Measurements from ENCODE around the gene CD2.

GRCh38 chr1:116806245-116806644 is 52.0 kb downstream of the CD2 start:
- TF ChIP-seq CTCF (conservative IDR thresholded peaks at IDR 0.05; ENCODE audit: low read length) (no peak), EZH2phosphoT487 (IDR thresholded peaks at IDR 0.05; ENCODE audit: borderline replicate concordance) (no peak)

Measured in Loucy (cell line).